GM19023 (cell line): ENCODE data around the gene CHD5.

Source experiments
- ATAC-seq: cut with Tn5 transposase; IDR thresholded peaks from one replicate; pipeline ENCODE4 v1.9.1; 2021; ENCODE audit warnings: mild to moderate bottlenecking, moderate library complexity; ENCODE audit not compliant: unreplicated experiment

CHD5 gene

GRCh38 chr1:6157132-6157527 lies 23.0 kb downstream of the CHD5 start:
- ATAC-seq = no peak

GRCh38 chr1:6154525-6155319 lies 25.4 kb downstream of the CHD5 start:
- no peak for ATAC-seq

- no peak for ATAC-seq
Observed at GRCh38 chr1:6152882-6153281, 27.2 kb downstream of the CHD5 start.

- ATAC-seq = no peak
Observed at GRCh38 chr1:6152181-6152580, 27.9 kb downstream of the CHD5 start.

- ATAC-seq = no peak
Observed at GRCh38 chr1:6151291-6151822, 28.8 kb downstream of the CHD5 start.

- no peak for ATAC-seq
Observed at GRCh38 chr1:6150006-6150938, 29.8 kb downstream of the CHD5 start.

- ATAC-seq = no peak
Observed at GRCh38 chr1:6149597-6149996, 30.5 kb downstream of the CHD5 start.

- ATAC-seq = no peak
Observed at GRCh38 chr1:6148497-6149241, 31.5 kb downstream of the CHD5 start.

- no peak for ATAC-seq
Observed at GRCh38 chr1:6145864-6146410, 34.2 kb downstream of the CHD5 start.

GRCh38 chr1:6145396-6145750 lies 34.7 kb downstream of the CHD5 start:
- no peak for ATAC-seq

GRCh38 chr1:6144647-6145395 lies 35.3 kb downstream of the CHD5 start:
- no peak for ATAC-seq

GRCh38 chr1:6144175-6144574 lies 35.9 kb downstream of the CHD5 start:
- no peak for ATAC-seq

GRCh38 chr1:6143395-6143794 lies 36.7 kb downstream of the CHD5 start:
- ATAC-seq = no peak

- ATAC-seq = no peak
Observed at GRCh38 chr1:6142734-6143133, 37.4 kb downstream of the CHD5 start.

- no peak for ATAC-seq
Observed at GRCh38 chr1:6142036-6142621, 38.0 kb downstream of the CHD5 start.

GRCh38 chr1:6141592-6141991 lies 38.5 kb downstream of the CHD5 start:
- ATAC-seq = no peak

- no peak for ATAC-seq
Observed at GRCh38 chr1:6140413-6140812, 39.7 kb downstream of the CHD5 start.

- ATAC-seq = no peak
Observed at GRCh38 chr1:6137758-6138157, 42.4 kb downstream of the CHD5 start.

- ATAC-seq = no peak
Observed at GRCh38 chr1:6136516-6137220, 43.5 kb downstream of the CHD5 start.
